Measurements from ENCODE around the gene GAPVD1.

The GAPVD1 gene

GRCh38 chr9:125407432-125407973 is 145.9 kb downstream of the GAPVD1 start:
- no peak for DNase-seq

GRCh38 chr9:125407974-125408900 is 146.6 kb downstream of the GAPVD1 start:
- DNase-seq = peak; percentile 62

GRCh38 chr9:125409217-125409636 is 147.6 kb downstream of the GAPVD1 start:
- no peak for DNase-seq

- DNase-seq = no peak
Measured at GRCh38 chr9:125409637-125410521, 148.3 kb downstream of the GAPVD1 start.

- DNase-seq = no peak
Measured at GRCh38 chr9:125410522-125410894, 148.9 kb downstream of the GAPVD1 start.

GRCh38 chr9:125411171-125411756 is 149.6 kb downstream of the GAPVD1 start:
- DNase-seq = no peak

GRCh38 chr9:125412166-125412565 is 150.5 kb downstream of the GAPVD1 start:
- DNase-seq = no peak

- no peak for DNase-seq
Measured at GRCh38 chr9:125413579-125413978, 152.0 kb downstream of the GAPVD1 start.

GRCh38 chr9:125415583-125416460 is 154.2 kb downstream of the GAPVD1 start:
- DNase-seq = no peak

- no peak for DNase-seq
Measured at GRCh38 chr9:125416517-125416916, 154.9 kb downstream of the GAPVD1 start.

Measured in CD4-positive, alpha-beta T cell treated with Interleukin-15 for 1 hour (primary cell).